Vagina (tissue), 2 donors: ENCODE data around the gene WDR48.

ENCODE experiments used
- POLR2A ChIP-seq, 2 donors: fragments of 450-650 bp; IDR thresholded peaks; one replicate each; pipeline ENCODE4 v1.6.1; 2017; ENCODE audit warnings: antibody characterized with exemption in 2 of 2, mild to moderate bottlenecking in 2 of 2, moderate library complexity in 2 of 2
- POLR2AphosphoS5 ChIP-seq, 2 donors: sonication (generic); formaldehyde crosslinking; IDR thresholded peaks; one replicate each; pipeline ENCODE4 v1.9.0; 2017; ENCODE audit warnings: antibody characterized with exemption in 2 of 2, mild to moderate bottlenecking in 2 of 2, low read depth in 1 of 2; ENCODE audit not compliant: insufficient read depth in 1 of 2
- TF ChIP-seq, protein P1 (sequence below), 3 experiments: fragments of 450-650 bp in 2 of 3; fragments of 200-600 bp in 1 of 3; sonication (generic) in 1 of 3; IDR thresholded peaks; one replicate each; pipeline ENCODE4 v1.5.1; 2017 to 2019; ENCODE audit warnings: antibody characterized with exemption in 3 of 3, mild to moderate bottlenecking in 2 of 3, moderate library complexity in 2 of 3

DNA sequence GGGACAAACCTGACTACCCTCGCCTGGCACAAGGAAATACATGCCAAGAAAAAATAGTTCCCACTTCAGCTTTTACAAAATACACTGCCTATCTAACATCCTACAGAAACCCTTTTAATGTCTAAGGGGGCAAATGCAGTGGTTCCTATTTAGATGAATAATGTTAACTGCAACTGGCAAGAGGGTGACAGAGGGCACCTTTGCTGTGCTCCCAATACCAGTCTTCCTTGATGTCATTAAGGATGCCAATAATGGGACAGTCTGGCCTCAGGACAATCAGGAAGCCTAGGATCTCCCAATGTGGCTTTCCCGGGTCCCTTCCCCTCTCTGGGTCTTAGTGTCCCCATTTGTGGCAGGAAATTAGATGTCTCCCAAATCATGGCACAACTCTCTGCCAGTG, 87.6 kb downstream of the WDR48 start:
- TF ChIP-seq POLR2A (IDR thresholded peaks at IDR 0.05): no peak
- TF ChIP-seq POLR2AphosphoS5 (IDR thresholded peaks at IDR 0.05; ENCODE audit: insufficient read depth in 1 of 2, low read depth in 1 of 2): no peak
- TF ChIP-seq, protein P1, sequence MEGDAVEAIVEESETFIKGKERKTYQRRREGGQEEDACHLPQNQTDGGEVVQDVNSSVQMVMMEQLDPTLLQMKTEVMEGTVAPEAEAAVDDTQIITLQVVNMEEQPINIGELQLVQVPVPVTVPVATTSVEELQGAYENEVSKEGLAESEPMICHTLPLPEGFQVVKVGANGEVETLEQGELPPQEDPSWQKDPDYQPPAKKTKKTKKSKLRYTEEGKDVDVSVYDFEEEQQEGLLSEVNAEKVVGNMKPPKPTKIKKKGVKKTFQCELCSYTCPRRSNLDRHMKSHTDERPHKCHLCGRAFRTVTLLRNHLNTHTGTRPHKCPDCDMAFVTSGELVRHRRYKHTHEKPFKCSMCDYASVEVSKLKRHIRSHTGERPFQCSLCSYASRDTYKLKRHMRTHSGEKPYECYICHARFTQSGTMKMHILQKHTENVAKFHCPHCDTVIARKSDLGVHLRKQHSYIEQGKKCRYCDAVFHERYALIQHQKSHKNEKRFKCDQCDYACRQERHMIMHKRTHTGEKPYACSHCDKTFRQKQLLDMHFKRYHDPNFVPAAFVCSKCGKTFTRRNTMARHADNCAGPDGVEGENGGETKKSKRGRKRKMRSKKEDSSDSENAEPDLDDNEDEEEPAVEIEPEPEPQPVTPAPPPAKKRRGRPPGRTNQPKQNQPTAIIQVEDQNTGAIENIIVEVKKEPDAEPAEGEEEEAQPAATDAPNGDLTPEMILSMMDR (IDR thresholded peaks at IDR 0.05): no peak
